GM19467 (cell line): ENCODE data around the gene PPM1G.

Experiments
- ATAC-seq: cut with Tn5 transposase; IDR thresholded peaks from one replicate; pipeline ENCODE4 v1.9.1; 2021; ENCODE audit warnings: mild to moderate bottlenecking, moderate library complexity; ENCODE audit not compliant: unreplicated experiment

Gene PPM1G

DNA sequence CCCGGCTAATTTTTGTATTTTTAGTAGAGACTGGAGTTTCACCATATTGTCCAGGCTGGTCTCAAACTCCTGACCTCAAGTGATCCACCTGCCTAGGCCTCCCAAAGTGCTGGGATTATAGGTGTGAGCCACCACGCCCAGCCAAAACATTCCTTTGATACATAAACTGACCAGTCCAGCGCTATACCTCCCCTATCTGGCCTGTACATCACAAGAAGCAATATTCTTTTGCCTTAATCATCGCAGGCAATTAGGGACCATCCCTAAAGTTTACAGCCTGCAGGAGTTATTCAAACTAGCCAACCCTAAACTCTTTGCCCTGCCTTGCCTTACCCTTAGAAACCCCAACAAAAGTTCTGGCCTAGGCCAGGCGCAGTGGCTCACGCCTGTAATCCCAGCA, 6.8 kb upstream of the PPM1G start:
- no peak for ATAC-seq

DNA sequence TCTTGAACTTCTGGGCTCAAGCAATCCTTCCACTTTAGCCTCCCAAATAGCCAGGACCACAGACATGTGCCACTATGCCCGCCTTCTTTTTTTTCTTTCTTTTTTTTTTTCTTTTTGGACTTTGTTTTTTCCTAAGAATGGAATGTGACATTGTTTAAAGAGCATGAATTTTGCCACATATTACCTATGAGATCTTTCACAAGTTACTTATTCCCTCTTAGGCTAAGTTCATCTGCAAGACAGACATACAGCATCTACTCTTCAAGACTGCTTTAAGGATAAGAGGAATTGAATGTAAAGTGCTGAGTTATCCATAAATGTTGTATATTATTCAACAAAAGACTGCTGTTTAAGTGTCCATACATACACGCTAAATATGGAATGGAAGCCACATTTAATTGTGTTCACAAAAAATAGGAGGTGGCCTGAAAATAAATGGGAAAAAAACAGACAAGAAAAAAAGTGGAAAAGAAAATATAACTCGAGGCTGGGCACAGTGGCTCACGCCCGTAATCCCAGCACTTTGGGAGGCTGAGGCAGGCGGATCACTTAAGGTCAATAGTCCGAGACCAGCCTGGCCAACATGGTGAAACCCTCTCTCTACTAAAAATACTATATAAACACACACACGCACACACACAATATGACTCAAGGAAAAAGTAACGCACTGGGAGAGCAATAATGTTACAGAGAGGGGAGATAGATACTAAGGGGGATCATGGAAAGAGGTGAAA, 3.2 kb upstream of the PPM1G start:
- ATAC-seq = no peak

- peak; percentile 24 for ATAC-seq
These were observed 630 bp downstream of the PPM1G start for GRCh38 chr2:27408601-27409320.

GRCh38 chr2:27407798-27408491, 1.4 kb downstream of the PPM1G start:
- no peak for ATAC-seq

DNA sequence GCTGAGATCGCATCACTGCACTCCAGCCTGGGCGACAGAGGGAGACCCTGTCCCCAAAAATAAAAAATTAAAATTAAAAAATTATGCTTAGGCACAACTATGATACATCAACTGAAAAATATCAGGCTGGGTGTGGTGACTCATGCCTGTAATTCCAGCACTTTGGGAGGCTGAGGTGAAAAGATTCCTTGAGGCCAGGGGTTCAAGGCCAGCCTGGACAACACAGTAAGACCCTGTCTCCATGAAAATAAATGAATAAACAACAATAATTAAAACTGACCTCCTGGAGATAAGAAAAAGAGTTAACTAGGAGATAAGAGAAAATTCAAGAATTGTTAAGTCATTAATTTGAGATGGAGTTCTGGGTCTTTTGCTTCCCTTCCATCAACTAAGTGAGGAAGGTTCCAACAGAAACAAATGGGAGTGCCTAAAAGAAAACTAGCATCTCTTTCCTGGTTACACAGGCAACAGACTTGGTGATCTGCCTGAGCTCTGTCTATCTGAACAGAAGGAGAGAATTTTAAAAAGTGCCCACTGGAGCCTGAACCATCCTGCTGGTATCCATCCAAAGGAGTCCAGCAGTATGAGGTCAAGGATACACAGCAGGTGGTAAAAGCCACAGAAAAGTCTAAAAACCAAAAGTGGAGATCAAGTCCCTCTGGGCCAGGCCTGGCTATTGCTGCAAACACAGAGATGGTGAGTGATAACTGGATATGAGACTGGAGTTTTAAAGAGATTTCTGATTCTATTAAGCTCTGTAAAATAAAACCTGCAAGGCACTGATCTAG, 8.8 kb downstream of the PPM1G start:
- ATAC-seq = no peak

DNA sequence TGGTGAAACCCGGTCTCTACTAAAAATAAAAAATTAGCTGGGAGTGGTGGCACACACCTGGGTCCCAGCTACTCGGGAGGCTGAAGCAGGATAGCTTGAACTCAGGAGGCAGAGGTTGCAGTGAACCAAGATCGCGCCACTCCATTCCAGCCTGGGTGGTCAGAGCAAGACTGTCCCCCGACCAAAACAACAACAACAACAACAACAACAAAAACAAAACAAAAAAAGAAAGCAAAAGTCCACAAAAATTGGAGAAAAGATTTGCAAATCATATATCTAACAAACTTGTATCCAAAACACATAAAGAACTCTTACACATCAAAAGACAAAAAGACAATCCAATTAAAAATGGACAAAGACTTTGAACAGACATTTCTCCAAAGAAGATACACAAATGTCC, 10.4 kb downstream of the PPM1G start:
- ATAC-seq = no peak

GRCh38 chr2:27393225-27393624, 16.2 kb downstream of the PPM1G start:
- ATAC-seq = no peak

GRCh38 chr2:27390822-27391679, 18.3 kb downstream of the PPM1G start:
- no peak for ATAC-seq

- no peak for ATAC-seq
These were observed 27.7 kb downstream of the PPM1G start for GRCh38 chr2:27381577-27382181.

DNA sequence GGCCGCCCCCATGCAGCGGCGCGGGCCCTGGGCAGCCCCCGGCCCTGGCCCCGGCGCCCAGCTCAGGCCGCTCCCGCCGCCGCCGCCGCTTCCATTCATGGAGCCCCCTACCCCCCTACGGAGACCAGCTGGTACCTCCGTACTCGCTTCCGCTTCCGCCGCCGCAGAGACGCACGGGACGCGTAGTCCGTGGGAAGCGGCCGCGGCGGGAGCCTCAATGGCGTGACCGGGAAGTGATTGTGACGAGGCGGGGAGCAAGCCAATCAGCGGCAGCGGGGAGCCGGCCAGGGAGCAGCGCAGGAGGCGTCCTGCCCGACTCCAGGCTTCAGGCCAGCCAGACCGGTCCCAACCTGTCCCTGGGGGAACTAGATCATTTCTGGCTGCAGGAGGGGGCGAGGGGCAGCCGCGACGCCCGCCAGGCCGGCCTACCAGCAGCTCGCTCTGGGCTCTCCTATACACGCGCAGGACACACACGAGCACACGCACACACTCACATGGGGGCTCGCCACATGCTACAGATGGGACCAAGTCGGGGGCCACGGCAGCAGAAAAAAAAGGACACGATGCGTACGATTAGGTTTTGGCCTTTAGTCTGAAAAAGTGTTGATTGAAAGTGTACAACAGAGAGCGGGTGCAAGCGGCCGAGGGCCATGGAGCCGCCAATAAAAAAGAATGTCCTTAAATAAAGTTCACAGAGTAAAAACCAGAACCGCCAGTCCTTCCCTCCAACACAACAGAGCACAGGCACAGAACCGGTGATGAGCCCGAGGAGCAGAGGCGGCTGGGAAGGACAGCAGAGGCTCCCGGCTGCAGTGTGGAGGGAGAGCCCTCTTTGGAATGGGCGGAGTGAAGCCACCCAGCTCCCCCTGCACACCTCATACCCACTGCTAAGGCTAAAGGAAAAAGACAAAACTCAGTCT, 28.5 kb downstream of the PPM1G start, which contains the start of gene ZNF513:
Gene ZNF513 (minus strand): TSS at position 109 of the 920 bp plus-strand sequence. CDS start 208 bp downstream, outside the sequence.
- peak; percentile 72 for ATAC-seq

DNA sequence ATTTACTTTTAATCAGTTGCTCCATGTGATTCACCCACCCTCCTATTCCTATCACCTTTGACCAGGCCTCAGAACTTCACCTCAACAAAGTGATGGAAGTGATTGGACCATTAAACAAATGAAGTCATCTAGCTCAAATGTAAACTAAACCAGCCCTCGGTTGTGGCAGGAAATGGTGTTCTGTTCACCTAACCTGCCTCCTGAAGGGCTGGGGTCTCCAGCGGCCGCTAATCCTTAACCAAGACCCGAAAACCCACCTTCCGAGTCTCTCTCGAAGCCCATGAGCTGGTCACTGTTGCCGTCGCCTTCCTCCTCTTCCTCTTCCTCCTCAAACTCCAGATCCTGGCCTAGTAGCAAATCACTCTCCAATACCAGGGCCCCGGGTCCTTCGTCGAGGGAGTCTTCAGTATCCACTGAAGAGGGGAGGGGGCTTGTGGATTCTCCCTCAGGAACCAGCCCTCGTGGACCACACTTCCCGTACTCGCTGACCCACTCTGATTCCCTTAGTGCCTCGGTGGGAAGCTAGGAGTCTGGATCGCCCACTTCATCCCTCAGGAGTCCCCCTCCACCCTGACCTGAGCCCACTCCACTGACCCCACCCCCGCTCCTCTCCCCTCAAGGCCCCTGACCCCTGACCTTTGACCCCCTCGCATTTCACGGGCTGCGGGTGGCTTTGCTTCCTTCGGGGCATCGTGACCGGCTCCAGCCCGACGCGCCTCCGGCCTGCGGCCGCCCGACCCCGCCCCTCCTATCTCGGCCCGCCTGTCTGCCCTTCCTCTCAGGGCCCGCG, 29.4 kb downstream of the PPM1G start:
- no peak for ATAC-seq

GRCh38 chr2:27379383-27379835, 30.0 kb downstream of the PPM1G start:
- no peak for ATAC-seq

DNA sequence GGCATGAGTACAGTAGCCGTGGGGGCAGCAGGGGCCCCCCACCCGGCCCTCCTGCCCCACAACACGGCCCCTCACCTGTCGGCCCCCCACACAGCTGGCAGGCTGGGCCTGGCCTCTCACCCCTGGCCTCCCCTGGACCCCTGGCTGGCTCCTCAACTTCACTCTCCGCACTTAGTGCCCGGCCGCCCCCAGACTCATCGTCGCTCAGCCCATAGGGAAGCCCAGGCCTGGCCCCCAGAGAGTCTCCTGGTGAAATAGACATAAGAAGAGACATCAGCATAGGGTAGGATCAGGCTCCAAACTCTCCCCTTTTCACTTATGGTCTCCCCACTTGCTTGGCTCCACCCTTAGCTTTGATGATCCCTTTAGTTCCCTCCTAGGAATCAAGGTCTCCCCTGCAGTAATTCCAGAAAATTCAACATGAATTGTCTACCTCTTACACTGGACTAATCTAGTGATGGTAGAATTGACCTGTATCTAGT, 30.5 kb downstream of the PPM1G start:
- ATAC-seq = no peak

- no peak for ATAC-seq
These were observed 31.1 kb downstream of the PPM1G start for GRCh38 chr2:27378096-27378808.

- ATAC-seq = no peak
These were observed 31.7 kb downstream of the PPM1G start for GRCh38 chr2:27377618-27378095.

- ATAC-seq = no peak
These were observed 32.3 kb downstream of the PPM1G start for GRCh38 chr2:27376866-27377617.
